Motor neuron (in vitro differentiated cells): ENCODE results near the gene SDR42E2. TPM values are rescaled to one million over a fixed set of nuclear protein-coding genes. Genes with fewer than 3 reads are reported as not detected.

Experiments used
- total RNA-seq, 8 experiments: library from RNA; unstranded; fragments of 300-600 nt; gene quantifications; 2 replicates each; pipeline versions ENCODE4 v1.2.3 to v1.2.4, GENCODE V29; 2022

Gene SDR42E2
- total RNA-seq, 8 experiments from 2014 or later: 0.05 to 0.81 (median 0.17) TPM

Other genes starting within 250 kb of the SDR42E2 start
- 100 to 1,000 TPM; 193 to 384 (median 275) TPM for gene UQCRC2, start 209.1 kb upstream of the SDR42E2 start, total RNA-seq
- 1 to 10 TPM in 7 of 8 experiments, under 1 TPM in 1; 0.41 to 3.7 (median 1.5) TPM for gene PDZD9, start 161.4 kb upstream of the SDR42E2 start, total RNA-seq
- 10 to 100 TPM; 13.4 to 25.4 (median 17.2) TPM for gene MOSMO, start 154.4 kb upstream of the SDR42E2 start, total RNA-seq
- 10 to 100 TPM in 1 of 8 experiments, under 1 TPM in 6, not detected in 1; 0.09 to 18.7 (median 0.62) TPM for gene VWA3A, start 70.0 kb upstream of the SDR42E2 start, total RNA-seq
- 10 to 100 TPM in 4 of 8 experiments, 1 to 10 TPM in 4; 4.6 to 22.4 (median 8.9) TPM for gene EEF2K, start 43.8 kb downstream of the SDR42E2 start, total RNA-seq
- 10 to 100 TPM; 20.0 to 65.8 (median 39.4) TPM for gene POLR3E, start 134.9 kb downstream of the SDR42E2 start, total RNA-seq
- gene CDR2, start 212.1 kb downstream of the SDR42E2 start, total RNA-seq: 10 to 100 TPM; 10.0 to 31.5 (median 18.3) TPM